Neuronal stem cell (in vitro differentiated cells): ENCODE data around the gene SPATC1L.
A peak's percentile ranks its signal among the peaks of the same experiment; 100 is the strongest.

ENCODE experiments used
- DNase-seq: peaks from one replicate; pipeline ENCODE4 v3.0.0-alpha.2; 2013; ENCODE audit warnings: low spot score
- H2AFZ ChIP-seq: one replicate; pipeline ENCODE4 v1.6.1; 2013; ENCODE audit warnings: mild to moderate bottlenecking, low read length, inconsistent platforms
- H2AK5ac ChIP-seq: 2 replicates; pipeline ENCODE4 v1.6.1; 2013; ENCODE audit warnings: low read depth, mild to moderate bottlenecking, inconsistent platforms, low read length, moderate library complexity, mixed read lengths
- H2BK120ac ChIP-seq: 2 replicates; pipeline ENCODE4 v1.6.1; 2013; ENCODE audit warnings: low read depth, mild to moderate bottlenecking, inconsistent platforms, low read length, moderate library complexity, mixed read lengths
- H2BK12ac ChIP-seq: one replicate; pipeline ENCODE4 v1.6.1; 2013; ENCODE audit warnings: low read length, inconsistent platforms
- H2BK15ac ChIP-seq: 2 replicates; pipeline ENCODE4 v1.6.1; 2013; ENCODE audit warnings: mild to moderate bottlenecking, low read length, inconsistent platforms, mixed read lengths
- H2BK5ac ChIP-seq: one replicate; pipeline ENCODE4 v1.6.1; 2013; ENCODE audit warnings: inconsistent platforms, mild to moderate bottlenecking, low read length, moderate library complexity
- H3K14ac ChIP-seq: one replicate; pipeline ENCODE4 v1.6.1; 2013; ENCODE audit warnings: low read length, inconsistent platforms
- H3K18ac ChIP-seq: 2 replicates; pipeline ENCODE4 v1.6.1; 2013; ENCODE audit warnings: low read length, inconsistent platforms
- H3K23ac ChIP-seq: 2 replicates; pipeline ENCODE4 v1.6.1; 2013; ENCODE audit warnings: low read depth, mild to moderate bottlenecking, mixed read lengths, low read length, inconsistent platforms; ENCODE audit not compliant: poor library complexity
- H3K27ac ChIP-seq: replicated peaks from 3 replicates; pipeline ENCODE4 v1.5.1; 2013; ENCODE audit warnings: low read length, inconsistent platforms
- H3K27me3 ChIP-seq, 3 experiments: 2 replicates each; pipeline ENCODE4 v1.6.1; 2013; ENCODE audit warnings: low read length in 3 of 3, mild to moderate bottlenecking in 2 of 3, inconsistent platforms in 1 of 3, low read depth in 1 of 3, mixed read lengths in 1 of 3, moderate library complexity in 1 of 3; ENCODE audit not compliant: control insufficient read depth in 3 of 3, insufficient read depth in 3 of 3
- H3K36me3 ChIP-seq, 2 donors: replicated peaks in 1 of 2; 2 replicates each; pipeline ENCODE4 v1.6.1; 2013; ENCODE audit warnings: low read length in 2 of 2; ENCODE audit not compliant: control insufficient read depth in 2 of 2, insufficient read depth in 2 of 2
- H3K4ac ChIP-seq: 2 replicates; pipeline ENCODE4 v1.6.1; 2013; ENCODE audit warnings: inconsistent platforms, mild to moderate bottlenecking, low read length, moderate library complexity
- H3K4me1 ChIP-seq, 2 donors: 1 replicate in 1 of 2; 2 replicates in 1 of 2; pipeline ENCODE4 v1.6.1; 2013; ENCODE audit warnings: low read length in 2 of 2, low read depth in 1 of 2; ENCODE audit not compliant: control insufficient read depth in 2 of 2, insufficient read depth in 1 of 2
- H3K4me2 ChIP-seq: one replicate; pipeline ENCODE4 v1.6.1; 2013; ENCODE audit warnings: mild to moderate bottlenecking, low read length, inconsistent platforms; ENCODE audit not compliant: insufficient read depth, poor library complexity, severe bottlenecking
- H3K4me3 ChIP-seq, 2 donors: 2 replicates each; pipeline ENCODE4 v1.5.1; 2013; ENCODE audit warnings: low read length in 2 of 2, mild to moderate bottlenecking in 2 of 2, inconsistent platforms in 1 of 2, moderate library complexity in 1 of 2
- H3K79me1 ChIP-seq: one replicate; pipeline ENCODE4 v1.6.1; 2013; ENCODE audit warnings: low read depth, mild to moderate bottlenecking, inconsistent platforms, low read length, moderate library complexity
- H3K9ac ChIP-seq: one replicate; pipeline ENCODE4 v1.6.1; 2013; ENCODE audit warnings: mild to moderate bottlenecking, low read depth, low read length, inconsistent platforms; ENCODE audit not compliant: poor library complexity
- H3K9me3 ChIP-seq, 2 donors: replicated peaks in 1 of 2; 2 replicates each; pipeline versions ENCODE3 to v1.6.1; 2013; ENCODE audit warnings: low read length in 2 of 2, mild to moderate bottlenecking in 2 of 2, inconsistent platforms in 1 of 2, low read depth in 1 of 2, mixed read lengths in 1 of 2, moderate library complexity in 1 of 2; ENCODE audit not compliant: control insufficient read depth in 2 of 2, insufficient read depth in 1 of 2
- H4K8ac ChIP-seq: one replicate; pipeline ENCODE4 v1.6.1; 2013; ENCODE audit warnings: low read depth, mild to moderate bottlenecking, inconsistent platforms, low read length, moderate library complexity
- H4K91ac ChIP-seq: one replicate; pipeline ENCODE4 v1.6.1; 2013; ENCODE audit warnings: low read length, low read depth, mild to moderate bottlenecking, inconsistent platforms; ENCODE audit not compliant: poor library complexity
- WGBS, 2 donors: extraction: QIAGEN DNeasy Blood & Tissue Kit; methylation state at CpG; one replicate each; pipeline ENCODE4 v1.1.7; 2013; ENCODE audit warnings: missing lambda C conversion rate in 2 of 2, mixed read lengths in 1 of 2; ENCODE audit not compliant: insufficient read length in 2 of 2, insufficient replicate concordance in 1 of 2; ENCODE audit errors: extremely low coverage in 2 of 2; 5-methylcytosine and 5-hydroxymethylcytosine counted together

SPATC1L gene

DNA sequence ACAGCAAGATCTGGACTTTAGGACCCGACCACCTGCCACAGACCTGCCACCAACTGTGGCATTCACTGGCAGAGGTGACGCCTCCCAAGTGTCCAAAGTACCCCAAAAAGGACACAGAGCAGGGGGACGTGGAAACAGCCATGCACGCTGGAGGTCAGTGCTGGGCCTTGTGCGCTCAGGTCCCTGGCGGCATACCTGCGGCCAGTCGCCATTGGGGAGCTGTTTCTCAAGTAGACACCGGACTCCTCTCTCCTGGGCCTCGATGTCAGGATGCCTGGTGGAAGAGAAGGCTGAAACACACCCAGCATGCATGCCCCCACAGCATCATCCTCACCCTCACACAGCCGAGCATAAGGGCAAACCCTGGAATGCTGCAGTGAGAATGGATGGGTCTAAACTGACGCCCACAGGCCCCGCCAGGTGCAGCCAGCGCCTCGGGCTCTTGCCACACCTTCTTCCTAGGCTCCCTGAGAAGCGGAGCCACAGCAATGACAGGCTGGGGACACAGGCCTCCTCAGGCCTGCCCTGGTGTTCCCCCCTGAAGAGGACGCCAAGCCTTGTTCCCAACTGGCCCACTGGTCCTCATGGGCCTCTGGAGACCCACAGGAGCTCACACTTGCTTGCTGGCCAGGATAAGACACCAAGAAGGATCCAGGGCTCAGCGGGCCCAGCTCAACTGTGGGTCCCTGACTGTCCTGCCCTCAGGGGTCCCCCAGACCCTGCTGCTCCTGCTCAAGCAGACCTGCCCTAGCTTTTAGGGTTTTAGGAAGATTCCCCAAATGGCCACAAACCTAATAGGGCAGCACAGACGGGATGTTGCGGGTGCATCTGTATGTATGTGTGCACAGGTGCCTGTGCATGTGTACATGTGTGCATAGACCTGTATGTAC lies 7.7 kb upstream of the SPATC1L start:
- DNase-seq: no peak
- H2BK12ac ChIP-seq: no peak overlapping the region
- no peak overlapping the region for H2AFZ ChIP-seq
- no peak overlapping the region for H3K4ac ChIP-seq
- peaks cover 59 to 82% of the 10 kb centered on the region in 2 donors for H3K36me3 ChIP-seq
- no peak overlapping the region for H3K14ac ChIP-seq
- no peak overlapping the region for H2AK5ac ChIP-seq
- H3K4me1 ChIP-seq: peaks cover 25 to 38% of the 10 kb centered on the region in 2 donors
- no peak overlapping the region for H3K4me2 ChIP-seq
- no peak overlapping the region for H2BK15ac ChIP-seq
- no peak overlapping the region for H4K91ac ChIP-seq
- H3K18ac ChIP-seq: no peak overlapping the region
- H3K27me3 ChIP-seq: no peaks in the 10 kb centered on the region
- peak overlapping the region; percentile 46 for H2BK5ac ChIP-seq
- no peak overlapping the region for H3K27ac ChIP-seq
- no peak overlapping the region for H2BK120ac ChIP-seq
- no CpG with 5 or more reads among the region's 20 CpGs for WGBS, 2 donors
- H3K9me3 ChIP-seq: peaks cover 0 to 3% of the 10 kb centered on the region in 2 donors
- peaks cover 9% of the 10 kb centered on the region for H3K79me1 ChIP-seq
- H4K8ac ChIP-seq: no peak overlapping the region
- H3K4me3 ChIP-seq: no peak overlapping the region
- no peak overlapping the region for H3K9ac ChIP-seq
- H3K23ac ChIP-seq: no peak overlapping the region

DNA sequence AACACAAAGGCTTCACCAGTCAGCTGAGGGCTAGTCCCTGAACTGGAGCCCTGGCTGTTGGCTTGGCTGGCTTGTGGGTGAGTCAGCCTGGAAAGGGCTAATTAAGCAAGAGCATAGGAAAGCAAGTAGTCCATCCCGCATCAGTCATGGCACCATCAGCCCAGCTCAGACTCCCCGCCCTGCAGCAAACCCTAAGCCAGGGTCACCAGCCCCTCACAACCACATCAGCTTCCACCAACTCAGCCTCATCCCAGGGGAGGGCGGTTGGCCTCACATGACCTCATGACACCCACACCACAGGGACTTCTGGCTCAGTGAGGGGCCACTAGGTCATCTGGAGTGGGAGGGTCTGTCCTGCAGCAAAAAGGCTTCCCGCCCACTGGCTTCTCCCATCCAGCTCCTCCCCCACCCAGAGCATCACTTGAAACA lies 7.0 kb upstream of the SPATC1L start:
- Histone ChIP-seq H3K27me3 (no peaks in the 10 kb centered on the region), H3K18ac (peak overlapping the region; percentile 48), H3K9ac (no peak overlapping the region), H3K36me3 (peaks cover 55 to 75% of the 10 kb centered on the region in 2 donors), H3K27ac (no peak overlapping the region), H3K23ac (no peak overlapping the region), H2BK5ac (no peak overlapping the region), H3K4me2 (no peak overlapping the region), H4K91ac (no peak overlapping the region), H3K14ac (no peak overlapping the region), H4K8ac (no peak overlapping the region), H3K4me1 (peaks cover 25 to 38% of the 10 kb centered on the region in 2 donors), H2BK12ac (no peak overlapping the region), H3K79me1 (peaks cover 9% of the 10 kb centered on the region), H3K9me3 (peaks cover 0 to 3% of the 10 kb centered on the region in 2 donors), H3K4ac (no peak overlapping the region), H2AK5ac (no peak overlapping the region), H3K4me3 (no peak overlapping the region), H2BK120ac (no peak overlapping the region), H2AFZ (no peak overlapping the region), H2BK15ac (no peak overlapping the region)
- no peak for DNase-seq
- no CpG with 5 or more reads among the region's 4 CpGs for WGBS, 2 donors

GRCh38 chr21:46190491-46191131 lies 6.4 kb upstream of the SPATC1L start:
- Histone ChIP-seq H2BK5ac (no peak overlapping the region), H3K14ac (no peak overlapping the region), H4K8ac (no peak overlapping the region), H2BK120ac (no peak overlapping the region), H3K9me3 (peaks cover 0 to 3% of the 10 kb centered on the region in 2 donors), H3K4me1 (peaks cover 25 to 38% of the 10 kb centered on the region in 2 donors), H2AFZ (no peak overlapping the region), H2BK15ac (peak overlapping the region; percentile 8), H3K27ac (no peak overlapping the region), H3K27me3 (no peaks in the 10 kb centered on the region), H2AK5ac (no peak overlapping the region), H3K9ac (no peak overlapping the region), H3K4me3 (no peak overlapping the region), H2BK12ac (no peak overlapping the region), H3K36me3 (peaks cover 50 to 69% of the 10 kb centered on the region in 2 donors), H3K4ac (no peak overlapping the region), H4K91ac (no peak overlapping the region), H3K18ac (no peak overlapping the region), H3K79me1 (peaks cover 9% of the 10 kb centered on the region), H3K23ac (peak overlapping the region; percentile 13), H3K4me2 (no peak overlapping the region)
- DNase-seq: no peak
- no CpG with 5 or more reads among the region's 15 CpGs for WGBS, 2 donors

- H3K23ac ChIP-seq: peak overlapping the region; percentile 6
- H3K4ac ChIP-seq: no peak overlapping the region
- H3K9me3 ChIP-seq: peaks cover 0 to 3% of the 10 kb centered on the region in 2 donors
- H3K4me2 ChIP-seq: no peak overlapping the region
- no peak overlapping the region for H3K18ac ChIP-seq
- H4K8ac ChIP-seq: no peak overlapping the region
- H2BK12ac ChIP-seq: no peak overlapping the region
- peaks cover 6% of the 10 kb centered on the region for H3K79me1 ChIP-seq
- no peak overlapping the region for H2AK5ac ChIP-seq
- H3K27me3 ChIP-seq: no peaks in the 10 kb centered on the region
- no peak overlapping the region for H2BK5ac ChIP-seq
- no peak overlapping the region for H2BK15ac ChIP-seq
- H2BK120ac ChIP-seq: no peak overlapping the region
- DNase-seq: no peak
- H3K14ac ChIP-seq: no peak overlapping the region
- H3K9ac ChIP-seq: peak overlapping the region; percentile 3
- peaks cover 25 to 42% of the 10 kb centered on the region in 2 donors for H3K4me1 ChIP-seq
- no peak overlapping the region for H2AFZ ChIP-seq
- H4K91ac ChIP-seq: no peak overlapping the region
- WGBS, 2 donors: no CpG with 5 or more reads among the region's 14 CpGs
- H3K36me3 ChIP-seq: peaks cover 45 to 63% of the 10 kb centered on the region in 2 donors
- no peak overlapping the region for H3K27ac ChIP-seq
- H3K4me3 ChIP-seq: no peak overlapping the region
These were observed 5.8 kb upstream of the SPATC1L start for GRCh38 chr21:46189959-46190490.
